Neutrophil (primary cell): Measurements from ENCODE around the gene STAG1.
"Not testable (repeated sequence)": the region's sequence is repeated elsewhere in the genome, so short reads cannot be mapped to it uniquely, and the experiment has no call there.

Experiments used
- H3K27ac ChIP-seq: fragments of 200-600 bp; sonication (generic); 2 replicates; pipeline ENCODE4 v1.5.1; 2016; ENCODE audit warnings: mild to moderate bottlenecking, moderate library complexity
- H3K27me3 ChIP-seq: fragments of 200-600 bp; sonication (generic); 2 replicates; pipeline ENCODE4 v1.6.0; 2016; ENCODE audit warnings: mild to moderate bottlenecking
- H3K36me3 ChIP-seq: fragments of 200-600 bp; sonication (generic); 2 replicates; pipeline ENCODE4 v1.5.1; 2017
- H3K4me1 ChIP-seq, 2 experiments: fragments of 200-600 bp in 1 of 2; sonication (generic) in 1 of 2; 1 replicate in 1 of 2; 2 replicates in 1 of 2; pipeline versions ENCODE4 v1.5.1 to v1.6.1; 2013 to 2016; ENCODE audit warnings: low read depth in 1 of 2, low read length in 1 of 2, mild to moderate bottlenecking in 1 of 2, moderate library complexity in 1 of 2; ENCODE audit not compliant: control insufficient read depth in 1 of 2, insufficient read depth in 1 of 2
- H3K4me3 ChIP-seq, 2 experiments: fragments of 200-600 bp in 1 of 2; sonication (generic) in 1 of 2; 1 replicate in 1 of 2; 2 replicates in 1 of 2; pipeline ENCODE4 v1.5.1; 2013 to 2016; ENCODE audit warnings: low read depth in 1 of 2, low read length in 1 of 2, mild to moderate bottlenecking in 1 of 2, moderate library complexity in 1 of 2
- H3K9me3 ChIP-seq: fragments of 200-600 bp; sonication (generic); 2 replicates; pipeline ENCODE4 v1.5.1; 2016
- TF ChIP-seq, protein P1 (sequence below): fragments of 200-600 bp; sonication (generic); IDR thresholded peaks from 2 replicates; pipeline ENCODE4 v1.5.1; 2016; ENCODE audit warnings: antibody characterized with exemption

The STAG1 gene

DNA sequence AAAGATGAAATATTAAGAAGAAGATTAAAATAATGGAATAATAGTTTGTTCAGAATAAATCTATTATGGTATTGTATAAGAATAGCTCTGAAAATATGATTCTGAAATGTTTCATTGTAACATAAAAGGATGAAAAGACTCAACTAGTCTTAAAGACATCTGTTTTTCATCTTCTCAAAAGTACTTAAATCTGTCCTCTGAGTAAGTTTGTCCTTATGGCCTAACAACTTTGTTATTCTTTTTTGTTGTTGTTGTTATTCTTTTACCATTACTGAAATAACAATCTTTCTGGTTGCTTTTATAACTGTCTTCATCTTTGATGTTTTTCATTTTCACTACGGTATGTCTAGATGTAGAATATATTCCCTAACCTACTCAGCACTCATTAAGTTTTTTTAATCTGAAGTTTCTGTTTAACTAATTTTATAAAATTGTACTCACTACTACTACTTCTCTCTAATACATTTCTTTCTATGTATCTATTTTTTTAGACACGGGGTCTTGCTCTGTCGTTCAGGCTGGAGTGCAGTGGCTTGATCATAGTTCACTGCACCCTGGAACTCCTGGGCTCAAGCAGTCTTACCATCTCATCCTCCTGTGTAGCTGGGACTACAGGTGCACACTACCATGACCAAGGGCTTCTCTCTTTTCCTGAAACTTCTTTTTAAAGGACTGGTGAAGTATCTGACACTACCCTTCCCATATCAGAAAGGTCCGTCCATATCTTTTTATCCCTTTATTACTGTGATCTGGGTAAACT lies 261.4 kb downstream of the STAG1 start:
- H3K27me3 ChIP-seq = no peaks in the 10 kb centered on the region
- H3K4me1 ChIP-seq = no peaks in the 10 kb centered on the region
- TF ChIP-seq, protein P1, sequence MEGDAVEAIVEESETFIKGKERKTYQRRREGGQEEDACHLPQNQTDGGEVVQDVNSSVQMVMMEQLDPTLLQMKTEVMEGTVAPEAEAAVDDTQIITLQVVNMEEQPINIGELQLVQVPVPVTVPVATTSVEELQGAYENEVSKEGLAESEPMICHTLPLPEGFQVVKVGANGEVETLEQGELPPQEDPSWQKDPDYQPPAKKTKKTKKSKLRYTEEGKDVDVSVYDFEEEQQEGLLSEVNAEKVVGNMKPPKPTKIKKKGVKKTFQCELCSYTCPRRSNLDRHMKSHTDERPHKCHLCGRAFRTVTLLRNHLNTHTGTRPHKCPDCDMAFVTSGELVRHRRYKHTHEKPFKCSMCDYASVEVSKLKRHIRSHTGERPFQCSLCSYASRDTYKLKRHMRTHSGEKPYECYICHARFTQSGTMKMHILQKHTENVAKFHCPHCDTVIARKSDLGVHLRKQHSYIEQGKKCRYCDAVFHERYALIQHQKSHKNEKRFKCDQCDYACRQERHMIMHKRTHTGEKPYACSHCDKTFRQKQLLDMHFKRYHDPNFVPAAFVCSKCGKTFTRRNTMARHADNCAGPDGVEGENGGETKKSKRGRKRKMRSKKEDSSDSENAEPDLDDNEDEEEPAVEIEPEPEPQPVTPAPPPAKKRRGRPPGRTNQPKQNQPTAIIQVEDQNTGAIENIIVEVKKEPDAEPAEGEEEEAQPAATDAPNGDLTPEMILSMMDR = no peak
- no peaks in the 10 kb centered on the region for H3K9me3 ChIP-seq
- peaks cover 15% of the 10 kb centered on the region for H3K36me3 ChIP-seq
- no peak overlapping the region for H3K4me3 ChIP-seq
- no peak overlapping the region for H3K27ac ChIP-seq

DNA sequence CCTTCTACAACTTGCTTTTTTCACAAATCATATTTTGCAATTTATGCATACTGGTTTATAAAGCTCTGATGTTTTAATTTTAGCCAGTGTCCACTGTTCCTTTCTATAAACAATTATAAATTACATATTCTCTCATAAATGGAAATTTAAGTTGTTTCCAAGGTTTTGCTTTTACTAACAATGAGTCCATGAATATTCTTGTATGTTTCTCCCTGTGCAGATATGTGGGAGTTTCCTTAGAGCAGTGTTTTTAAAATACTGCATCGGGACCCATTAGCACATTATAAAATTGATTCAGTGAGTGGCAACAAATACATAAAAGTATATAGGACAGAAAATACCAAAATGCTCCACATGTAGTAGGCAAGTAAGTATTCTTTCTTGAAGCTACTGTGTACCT lies 266.4 kb downstream of the STAG1 start:
- Histone ChIP-seq H3K4me1 (no peaks in the 10 kb centered on the region), H3K9me3 (no peaks in the 10 kb centered on the region), H3K27me3 (no peaks in the 10 kb centered on the region), H3K27ac (no peak overlapping the region), H3K36me3 (no peaks in the 10 kb centered on the region), H3K4me3 (no peak overlapping the region)
- TF ChIP-seq, protein P1 = no peak

DNA sequence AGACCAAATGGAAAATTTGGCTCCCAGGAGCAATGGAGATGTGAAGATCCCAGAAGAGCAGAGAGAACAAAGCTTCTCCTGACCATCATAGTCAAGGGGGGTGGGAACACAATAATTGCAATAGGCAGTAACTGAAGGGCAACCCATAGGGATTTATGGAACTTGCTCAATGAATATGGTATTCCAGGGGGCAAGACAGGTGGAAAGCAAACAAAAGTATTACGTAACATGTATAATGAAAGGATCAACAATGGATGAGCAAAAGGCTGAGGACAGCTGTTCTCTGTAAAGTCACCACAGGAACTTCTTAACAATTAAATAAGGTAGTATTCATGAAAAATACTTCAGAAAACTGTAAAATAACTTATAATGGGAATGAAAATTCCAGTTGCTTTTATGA lies 275.9 kb downstream of the STAG1 start:
- Histone ChIP-seq H3K9me3 (no peaks in the 10 kb centered on the region), H3K36me3 (peaks cover 14% of the 10 kb centered on the region), H3K27ac (peak overlapping the region; percentile 52), H3K27me3 (no peaks in the 10 kb centered on the region), H3K4me3 (no peak overlapping the region), H3K4me1 (peaks cover 14% of the 10 kb centered on the region in 2 experiments)
- TF ChIP-seq, protein P1 = no peak

DNA sequence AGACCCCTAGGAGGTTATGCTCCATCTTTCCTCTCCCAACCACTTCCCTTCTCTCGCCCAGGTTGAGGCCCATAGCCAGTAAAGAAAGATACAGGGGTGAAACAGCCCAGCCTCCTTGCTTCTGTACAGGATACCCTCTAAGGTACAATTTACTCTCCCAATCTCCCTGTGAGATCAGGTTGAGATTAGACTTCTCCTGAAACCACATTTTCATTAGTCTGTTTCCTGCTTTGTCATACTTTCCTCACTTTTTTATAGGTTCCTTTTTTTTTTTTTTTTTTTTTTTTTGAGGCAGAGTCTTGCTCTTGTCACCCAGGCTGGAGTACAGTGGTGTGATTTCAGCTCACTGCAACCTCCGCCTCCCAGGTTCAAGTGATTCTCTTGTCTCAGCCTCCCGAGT lies 277.3 kb downstream of the STAG1 start:
- H3K27me3 ChIP-seq, H3K9me3 ChIP-seq, H3K27ac ChIP-seq, H3K4me3 ChIP-seq: not testable (repeated sequence)
- peaks cover 14% of the 10 kb centered on the region in 2 experiments for H3K4me1 ChIP-seq
- peaks cover 14% of the 10 kb centered on the region for H3K36me3 ChIP-seq

DNA sequence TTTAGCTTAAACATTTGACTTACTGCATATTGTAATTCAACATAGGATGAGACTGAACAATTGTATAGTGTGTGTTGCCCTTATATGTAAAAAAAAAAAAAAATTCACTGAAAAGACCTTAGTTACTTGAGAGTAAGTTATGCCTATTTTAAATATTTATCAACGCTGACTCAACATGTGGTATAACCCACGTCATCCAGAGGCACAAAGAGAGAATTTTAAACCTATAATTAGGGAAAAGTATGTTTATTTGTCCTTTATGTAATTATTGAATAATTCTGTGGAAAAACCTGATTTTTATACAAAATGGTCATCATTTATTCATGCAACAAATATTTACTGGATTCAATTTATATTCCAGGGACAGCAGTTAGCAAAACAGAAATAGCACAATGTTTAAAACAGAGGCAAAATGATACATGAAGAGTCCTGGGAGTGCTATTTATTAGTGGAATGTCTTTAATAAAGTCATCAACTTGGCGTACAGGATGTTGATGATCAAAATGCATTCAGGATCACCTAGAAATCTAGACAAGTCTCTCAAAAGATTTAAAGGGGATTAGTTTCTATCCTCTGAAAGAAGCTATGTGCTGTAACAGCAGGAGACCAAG lies 278.4 kb downstream of the STAG1 start:
- Histone ChIP-seq H3K4me3 (no peak overlapping the region), H3K27me3 (no peaks in the 10 kb centered on the region), H3K36me3 (peaks cover 14% of the 10 kb centered on the region), H3K9me3 (no peaks in the 10 kb centered on the region), H3K27ac (no peak overlapping the region), H3K4me1 (peaks cover 14% of the 10 kb centered on the region in 2 experiments)
- TF ChIP-seq, protein P1 = no peak

DNA sequence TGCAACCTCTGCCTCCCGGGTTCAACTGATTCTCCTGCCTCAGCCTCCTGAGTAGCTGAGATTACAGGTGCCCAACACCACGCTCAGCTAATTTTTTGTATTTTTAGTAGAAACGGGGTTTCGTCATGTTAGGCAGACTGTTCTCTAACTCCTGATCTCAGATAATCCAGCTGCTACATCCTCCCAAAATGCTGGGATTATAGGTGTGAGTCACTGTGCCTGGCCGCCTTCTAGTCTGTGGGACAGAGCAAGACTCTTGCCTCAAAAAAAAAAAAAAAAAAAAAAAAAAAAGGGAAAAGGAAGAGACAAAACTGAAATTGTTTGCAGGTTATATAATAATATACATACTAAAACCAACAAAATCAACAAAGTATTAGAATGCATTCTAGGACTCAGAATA lies 286.9 kb downstream of the STAG1 start:
- no peaks in the 10 kb centered on the region for H3K9me3 ChIP-seq
- H3K4me1 ChIP-seq = no peaks in the 10 kb centered on the region
- no peaks in the 10 kb centered on the region for H3K27me3 ChIP-seq
- TF ChIP-seq, protein P1 = no peak
- no peak overlapping the region for H3K4me3 ChIP-seq
- H3K36me3 ChIP-seq = no peaks in the 10 kb centered on the region
- H3K27ac ChIP-seq = no peak overlapping the region
